ENCODE data around the gene AURKAIP1.

- TF ChIP-seq, protein P1, sequence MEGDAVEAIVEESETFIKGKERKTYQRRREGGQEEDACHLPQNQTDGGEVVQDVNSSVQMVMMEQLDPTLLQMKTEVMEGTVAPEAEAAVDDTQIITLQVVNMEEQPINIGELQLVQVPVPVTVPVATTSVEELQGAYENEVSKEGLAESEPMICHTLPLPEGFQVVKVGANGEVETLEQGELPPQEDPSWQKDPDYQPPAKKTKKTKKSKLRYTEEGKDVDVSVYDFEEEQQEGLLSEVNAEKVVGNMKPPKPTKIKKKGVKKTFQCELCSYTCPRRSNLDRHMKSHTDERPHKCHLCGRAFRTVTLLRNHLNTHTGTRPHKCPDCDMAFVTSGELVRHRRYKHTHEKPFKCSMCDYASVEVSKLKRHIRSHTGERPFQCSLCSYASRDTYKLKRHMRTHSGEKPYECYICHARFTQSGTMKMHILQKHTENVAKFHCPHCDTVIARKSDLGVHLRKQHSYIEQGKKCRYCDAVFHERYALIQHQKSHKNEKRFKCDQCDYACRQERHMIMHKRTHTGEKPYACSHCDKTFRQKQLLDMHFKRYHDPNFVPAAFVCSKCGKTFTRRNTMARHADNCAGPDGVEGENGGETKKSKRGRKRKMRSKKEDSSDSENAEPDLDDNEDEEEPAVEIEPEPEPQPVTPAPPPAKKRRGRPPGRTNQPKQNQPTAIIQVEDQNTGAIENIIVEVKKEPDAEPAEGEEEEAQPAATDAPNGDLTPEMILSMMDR (IDR thresholded peaks at IDR 0.05) = no peak
- TF ChIP-seq POLR2A (IDR thresholded peaks at IDR 0.05) = no peak
Measured at GRCh38 chr1:1336931-1337792, 37.8 kb downstream of the AURKAIP1 start.

Measured in esophagus squamous epithelium (tissue), 4 donors.